H9 (cell line): ENCODE measurements around the gene COPB2. TPM values are rescaled to one million over a fixed set of nuclear protein-coding genes. Genes with fewer than 3 reads are reported as not detected.

ENCODE experiments used
- DNase-seq: peaks from one replicate; pipeline ENCODE4 v3.0.0-alpha.2; 2017
- H2AFZ ChIP-seq: one replicate; pipeline ENCODE4 v1.6.1; 2013; ENCODE audit warnings: mild to moderate bottlenecking, low read length, control low read depth, moderate library complexity
- H2AK5ac ChIP-seq: 2 replicates; pipeline ENCODE4 v1.6.1; 2013; ENCODE audit warnings: low read length, control low read depth, mixed read lengths; ENCODE audit not compliant: insufficient read length
- H2BK120ac ChIP-seq: one replicate; pipeline ENCODE4 v1.6.1; 2013; ENCODE audit warnings: low read depth, mild to moderate bottlenecking, low read length, control low read depth, inconsistent platforms; ENCODE audit not compliant: poor library complexity, severe bottlenecking
- H2BK12ac ChIP-seq: 2 replicates; pipeline ENCODE4 v1.6.1; 2013; ENCODE audit warnings: low read length, control low read depth, mixed read lengths, low read depth; ENCODE audit not compliant: insufficient read length
- H2BK15ac ChIP-seq: 2 replicates; pipeline ENCODE4 v1.6.1; 2013; ENCODE audit warnings: low read depth, low read length, control low read depth
- H2BK20ac ChIP-seq: one replicate; pipeline ENCODE4 v1.6.1; 2013; ENCODE audit warnings: low read depth, mild to moderate bottlenecking, low read length, control low read depth, inconsistent platforms; ENCODE audit not compliant: poor library complexity, severe bottlenecking
- H2BK5ac ChIP-seq: 2 replicates; pipeline ENCODE4 v1.6.1; 2013; ENCODE audit warnings: low read length, control low read depth, mixed read lengths; ENCODE audit not compliant: insufficient read length
- H3K14ac ChIP-seq: 2 replicates; pipeline ENCODE4 v1.6.1; 2013; ENCODE audit warnings: low read length, control low read depth; ENCODE audit not compliant: insufficient read depth
- H3K18ac ChIP-seq: 2 replicates; pipeline ENCODE4 v1.6.1; 2013; ENCODE audit warnings: low read depth, mild to moderate bottlenecking, mixed read lengths, low read length, control low read depth; ENCODE audit not compliant: insufficient read length
- H3K23ac ChIP-seq: 2 replicates; pipeline ENCODE4 v1.6.1; 2013; ENCODE audit warnings: low read length, control low read depth, mixed read lengths, low read depth; ENCODE audit not compliant: insufficient read length
- H3K23me2 ChIP-seq: 2 replicates; pipeline ENCODE4 v1.6.1; 2013; ENCODE audit warnings: low read depth, mild to moderate bottlenecking, mixed read lengths, low read length, control low read depth; ENCODE audit not compliant: insufficient read length, poor library complexity, severe bottlenecking
- H3K27ac ChIP-seq: 2 replicates; pipeline ENCODE4 v1.5.1; 2013; ENCODE audit warnings: low read length, control low read depth, mixed read lengths, low read depth; ENCODE audit not compliant: insufficient read length
- H3K27me3 ChIP-seq: 2 replicates; pipeline ENCODE4 v1.6.1; 2013; ENCODE audit warnings: low read length, control low read depth, inconsistent platforms; ENCODE audit not compliant: insufficient read depth
- H3K4ac ChIP-seq: 2 replicates; pipeline ENCODE4 v1.6.1; 2013; ENCODE audit warnings: low read depth, mild to moderate bottlenecking, control low read depth, inconsistent platforms, low read length, moderate library complexity
- H3K4me1 ChIP-seq: 2 replicates; pipeline ENCODE4 v1.6.1; 2013; ENCODE audit warnings: low read length, control low read depth, inconsistent platforms; ENCODE audit not compliant: insufficient read depth
- H3K4me2 ChIP-seq: 2 replicates; pipeline ENCODE4 v1.6.1; 2013; ENCODE audit warnings: low read length, control low read depth, mixed read lengths; ENCODE audit not compliant: insufficient read length, insufficient read depth
- H3K56ac ChIP-seq: 2 replicates; pipeline ENCODE4 v1.6.1; 2013; ENCODE audit warnings: low read depth, mild to moderate bottlenecking, mixed read lengths, low read length, control low read depth; ENCODE audit not compliant: insufficient read length
- H3K79me1 ChIP-seq: 2 replicates; pipeline ENCODE4 v1.6.1; 2013; ENCODE audit warnings: low read depth, mild to moderate bottlenecking, moderate library complexity, low read length, control low read depth, inconsistent platforms; ENCODE audit not compliant: insufficient read depth, poor library complexity, severe bottlenecking
- H3K79me2 ChIP-seq: 2 replicates; pipeline ENCODE4 v1.6.1; 2013; ENCODE audit warnings: low read length, control low read depth, inconsistent platforms; ENCODE audit not compliant: insufficient read depth
- H3K9ac ChIP-seq: 2 replicates; pipeline ENCODE4 v1.6.1; 2013; ENCODE audit warnings: low read length, control low read depth, mixed read lengths; ENCODE audit not compliant: insufficient read length; ENCODE audit errors: extremely low read depth
- H3K9me3 ChIP-seq: one replicate; pipeline ENCODE4 v1.6.1; 2013; ENCODE audit warnings: low read depth, low read length, inconsistent platforms; ENCODE audit not compliant: control insufficient read depth
- H3T11ph ChIP-seq: one replicate; pipeline ENCODE4 v1.6.1; 2013; ENCODE audit warnings: mild to moderate bottlenecking, low read length, control low read depth, inconsistent platforms
- H4K20me1 ChIP-seq: one replicate; pipeline ENCODE4 v1.6.1; 2013; ENCODE audit not compliant: control insufficient read depth, insufficient read length, insufficient read depth
- H4K5ac ChIP-seq: 2 replicates; pipeline ENCODE4 v1.6.1; 2013; ENCODE audit warnings: low read depth, mild to moderate bottlenecking, mixed read lengths, low read length, control low read depth; ENCODE audit not compliant: insufficient read length
- H4K8ac ChIP-seq: replicated peaks from 2 replicates; pipeline ENCODE4 v1.6.1; 2013; ENCODE audit warnings: low read length, control low read depth, mixed read lengths, low read depth; ENCODE audit not compliant: insufficient read length
- H4K91ac ChIP-seq: 2 replicates; pipeline ENCODE4 v1.6.1; 2013; ENCODE audit warnings: low read depth, mild to moderate bottlenecking, moderate library complexity, mixed read lengths, low read length, control low read depth; ENCODE audit not compliant: insufficient read length
- H3K27ac Mint-ChIP-seq, 3 experiments: 2 replicates in 2 of 3; 3 replicates in 1 of 3; pipeline ENCODE4 v1.8.0; 2020 to 2021; ENCODE audit warnings: mixed read lengths in 3 of 3, mild to moderate bottlenecking in 1 of 3, moderate library complexity in 1 of 3
- H3K27me3 Mint-ChIP-seq: 2 replicates; pipeline ENCODE4 v1.8.0; 2021; ENCODE audit warnings: low read depth, mild to moderate bottlenecking, moderate library complexity, mixed read lengths
- H3K36me3 Mint-ChIP-seq, 3 experiments: 2 replicates in 2 of 3; 3 replicates in 1 of 3; pipeline ENCODE4 v1.8.0; 2020 to 2021; ENCODE audit warnings: low read depth in 3 of 3, mixed read lengths in 3 of 3; ENCODE audit not compliant: insufficient read depth in 1 of 3
- H3K4me1 Mint-ChIP-seq, 2 experiments: 2 replicates each; pipeline ENCODE4 v1.8.0; 2020; ENCODE audit warnings: mixed read lengths in 2 of 2
- H3K4me3 Mint-ChIP-seq, 2 experiments: 2 replicates in 1 of 2; 3 replicates in 1 of 2; pipeline ENCODE4 v1.8.0; 2020 to 2021; ENCODE audit warnings: mild to moderate bottlenecking in 2 of 2, mixed read lengths in 2 of 2, moderate library complexity in 1 of 2
- H3K9me3 Mint-ChIP-seq, 2 experiments: 2 replicates in 1 of 2; 3 replicates in 1 of 2; pipeline ENCODE4 v1.8.0; 2020; ENCODE audit warnings: mild to moderate bottlenecking in 2 of 2, mixed read lengths in 2 of 2, moderate library complexity in 1 of 2
- CTCF ChIP-seq: fragments of 200-600 bp; sonication (generic); conservative IDR thresholded peaks from 3 replicates; pipeline ENCODE4 v1.8.0; 2021; ENCODE audit warnings: antibody characterized with exemption, mild to moderate bottlenecking
- WGBS: extraction: QIAGEN DNeasy Blood & Tissue Kit; methylation state at CpG from one replicate; pipeline ENCODE4 v1.1.7; 2013; ENCODE audit warnings: missing lambda C conversion rate, low lambda C conversion rate, mixed read lengths; ENCODE audit not compliant: insufficient read length; ENCODE audit errors: extremely low coverage; 5-methylcytosine and 5-hydroxymethylcytosine counted together
- total RNA-seq: library from RNA; stranded (reverse); gene quantifications from 2 replicates; pipeline ENCODE4 v1.2.1, GENCODE V29; 2021

Gene COPB2
- total RNA-seq, 1 experiment from 2014 or later, result 121 TPM

- Histone ChIP-seq H2BK15ac (no peak overlapping the region), H3K4ac (no peak overlapping the region), H4K91ac (no peak overlapping the region), H3K79me2 (no peaks in the 10 kb centered on the region), H2AK5ac (no peak overlapping the region), H2BK12ac (no peak overlapping the region), H4K5ac (no peak overlapping the region), H2AFZ (no peak overlapping the region), H2BK5ac (no peak overlapping the region), H3K4me2 (no peak overlapping the region), H3K9ac (no peak overlapping the region), H3K56ac (no peak overlapping the region), H3K4me1 (no peaks in the 10 kb centered on the region), H3K23ac (no peak overlapping the region), H3T11ph (no peak overlapping the region), H3K14ac (no peak overlapping the region; the same call in 1 of the 2 replicates), H3K9me3 (no peaks in the 10 kb centered on the region), H4K8ac (no peak overlapping the region), H4K20me1 (no peaks in the 10 kb centered on the region), H2BK20ac (no peak overlapping the region), H2BK120ac (no peak overlapping the region), H3K27ac (no peak overlapping the region), H3K79me1 (no peaks in the 10 kb centered on the region), H3K23me2 (no peaks in the 10 kb centered on the region), H3K18ac (no peak overlapping the region), H3K27me3 (no peaks in the 10 kb centered on the region)
- Mint-ChIP-seq H3K4me3 (no peak overlapping the region), H3K36me3 (no peaks in the 10 kb centered on the region), H3K4me1 (peaks cover 12 to 16% of the 10 kb centered on the region in 2 experiments), H3K27ac (no peak overlapping the region; a peak in 1 of 7 replicates), H3K9me3 (no peaks in the 10 kb centered on the region), H3K27me3 (peaks cover 4% of the 10 kb centered on the region)
- DNase-seq, result no peak
- no peak for TF ChIP-seq CTCF
- WGBS, result no CpG with 5 or more reads among the region's 6 CpGs
Observed at GRCh38 chr3:139307601-139308555, 81.6 kb downstream of the COPB2 start.

Other genes with a start within 250 kb of the COPB2 start
- gene MRPS22, start 45.6 kb downstream of the COPB2 start, total RNA-seq, result 45.7 and 51.3 TPM in 2 replicates
- not detected in 2 replicates for gene RBP2, start 86.9 kb upstream of the COPB2 start, total RNA-seq
- 39.1 and 42.6 TPM in 2 replicates for gene RBP1, start 150.1 kb upstream of the COPB2 start, total RNA-seq